Stimulated activated CD8-positive, alpha-beta memory T cell treated with anti-CD3 and anti-CD28 coated beads, Interleukin-4, amount 100 ng/mL, for 24 hours (primary cell): ENCODE data around the gene ELK4.
"Not testable (repeated sequence)": the region's sequence is repeated elsewhere in the genome, so short reads cannot be mapped to it uniquely, and the experiment has no call there.

ENCODE experiments used
- DNase-seq: peaks from one replicate; pipeline ENCODE4 v3.0.0-alpha.2; 2020; ENCODE audit warnings: low read depth

The ELK4 gene

DNA sequence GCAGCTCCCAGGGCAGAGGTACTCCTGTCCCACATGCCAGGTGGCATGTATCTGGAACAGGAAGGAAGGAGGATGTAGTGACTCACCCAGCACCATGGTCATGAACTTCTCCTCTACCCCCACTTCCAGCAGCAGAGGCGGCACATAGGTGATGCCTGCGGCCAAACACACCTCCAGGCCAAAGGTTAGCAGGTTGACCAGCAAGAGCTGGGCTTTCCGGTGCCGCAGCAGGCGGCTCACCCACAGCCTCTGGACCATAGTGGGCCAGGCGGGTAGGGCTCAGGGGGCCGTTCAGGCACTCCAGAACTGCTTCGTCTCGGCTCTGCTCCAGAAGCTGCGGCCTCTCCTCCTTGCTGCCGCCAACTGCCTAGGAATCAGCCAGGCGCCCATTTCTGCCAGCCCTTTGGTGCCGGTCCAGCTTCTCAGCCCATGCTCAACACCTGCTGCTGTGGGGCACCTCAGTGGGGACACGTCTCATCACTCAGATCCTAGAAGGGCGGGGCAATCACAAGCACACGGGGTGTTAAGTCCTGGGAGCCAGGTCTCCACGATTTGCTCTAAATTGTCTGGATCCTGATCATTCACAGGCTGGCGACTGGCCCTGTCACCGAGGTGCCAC lies 32.7 kb upstream of the ELK4 start:
- DNase-seq = no peak

DNA sequence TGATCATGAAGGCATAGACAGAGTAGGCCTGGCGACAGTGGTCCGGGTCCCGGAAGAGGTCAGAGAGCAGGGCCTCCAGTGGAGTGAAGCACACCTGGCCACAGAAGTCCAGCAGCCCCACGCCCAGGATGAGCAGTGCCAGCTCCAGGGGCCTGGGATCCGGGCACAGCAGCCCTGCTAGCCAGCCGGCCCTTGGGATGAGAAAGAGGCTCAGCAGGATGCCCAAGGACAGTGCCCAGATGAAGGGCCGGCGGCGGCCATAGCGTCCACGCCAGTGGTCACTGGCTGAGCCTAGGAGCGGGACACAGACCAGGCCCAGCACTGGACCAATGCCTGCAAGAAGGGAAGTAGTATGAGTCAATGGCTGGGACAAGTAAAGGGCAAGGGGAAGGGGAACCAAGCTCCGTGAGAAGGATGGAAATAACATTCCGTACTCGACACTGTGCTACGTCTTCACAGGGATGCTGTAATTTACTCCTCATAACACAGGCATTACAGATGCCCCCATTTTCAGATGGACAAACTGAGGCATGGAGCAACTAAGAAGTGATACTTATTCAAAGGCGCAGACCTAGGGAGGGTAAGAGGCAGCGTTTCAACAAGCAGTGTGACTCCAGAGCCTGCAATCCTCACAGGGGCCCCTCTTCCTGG lies 31.6 kb upstream of the ELK4 start:
- DNase-seq = no peak

DNA sequence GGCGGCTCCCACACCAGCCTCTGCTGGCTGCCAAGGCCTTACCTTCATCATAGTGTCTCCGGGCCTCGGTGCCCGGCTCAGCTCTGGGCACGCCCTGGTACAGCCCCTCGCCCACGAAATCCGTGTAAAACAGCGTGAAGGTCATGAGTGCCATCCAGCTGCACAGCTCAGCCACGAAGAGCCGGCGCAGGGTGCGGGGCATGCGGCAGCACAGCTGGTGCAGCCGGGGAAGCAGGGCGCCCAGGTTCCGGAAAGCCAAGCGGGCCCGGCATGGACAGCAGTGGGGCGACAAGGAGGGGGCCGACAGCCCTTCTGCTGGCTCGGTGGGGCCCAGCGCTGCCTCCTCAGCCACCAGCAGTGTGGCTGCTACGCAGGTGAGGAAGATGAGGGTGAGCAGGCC lies 31.0 kb upstream of the ELK4 start:
- no peak for DNase-seq

DNA sequence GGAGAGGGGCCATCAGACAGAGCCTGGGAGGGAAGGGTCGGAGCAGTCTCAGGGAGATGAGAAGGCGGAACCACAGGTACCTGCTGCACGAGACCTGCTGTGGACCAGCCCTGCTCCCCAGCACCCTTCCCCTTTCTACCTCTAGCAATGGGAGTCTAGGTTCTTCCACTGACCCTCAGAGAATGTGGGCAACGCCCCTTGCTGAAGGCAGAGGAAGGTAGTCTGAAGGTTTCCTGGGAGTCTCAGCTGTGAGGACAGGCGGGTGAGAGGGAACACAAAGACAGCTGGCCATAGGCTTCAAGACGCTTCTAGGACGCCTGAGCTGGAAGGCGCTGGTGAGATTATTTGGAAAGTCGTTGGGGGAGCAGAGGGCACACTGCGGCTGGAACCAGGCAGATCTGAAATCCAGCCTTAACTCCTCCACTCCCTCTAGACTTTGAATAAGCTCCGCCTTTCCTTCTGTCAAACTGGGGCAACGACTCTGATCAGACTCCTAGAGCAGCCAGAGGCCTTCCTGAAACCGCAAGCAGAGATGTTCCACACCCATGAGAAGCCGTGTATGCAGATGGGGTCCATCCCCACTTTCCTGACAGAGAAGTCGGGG lies 30.4 kb upstream of the ELK4 start:
- no peak for DNase-seq

DNA sequence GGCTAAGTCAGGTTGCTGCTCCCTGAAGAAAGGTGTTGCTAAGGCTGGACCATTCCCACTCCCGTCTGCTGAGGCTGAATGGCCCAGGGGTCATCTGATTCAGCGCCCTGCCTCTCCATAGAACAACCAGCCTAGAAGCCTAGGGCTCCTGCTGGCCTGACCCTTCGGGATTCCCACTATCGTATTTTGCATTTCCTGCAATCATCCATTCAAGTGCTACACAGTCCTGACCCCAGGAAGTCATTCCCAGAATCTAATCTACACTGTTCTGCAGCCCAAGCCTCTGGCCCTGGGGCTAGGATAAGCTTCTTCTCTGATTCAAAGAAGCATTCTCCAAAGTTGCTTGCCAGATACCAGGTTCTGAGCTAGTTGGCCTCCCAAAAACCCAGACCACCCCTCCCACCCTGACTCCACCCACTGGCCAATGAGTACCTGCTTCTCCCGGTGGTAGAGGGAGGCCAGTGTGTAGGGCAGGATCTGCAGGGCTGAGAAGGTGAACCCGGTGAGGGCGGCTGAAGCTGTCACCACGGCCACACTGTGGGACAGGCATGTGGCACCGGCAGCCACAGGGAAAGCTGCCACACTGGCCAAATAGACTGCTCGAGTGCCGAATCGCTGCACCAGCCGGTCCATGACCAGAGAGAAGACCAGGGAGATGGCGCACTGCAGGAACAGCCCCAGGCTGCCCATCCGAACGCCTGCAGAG lies 29.8 kb upstream of the ELK4 start:
- no peak for DNase-seq

DNA sequence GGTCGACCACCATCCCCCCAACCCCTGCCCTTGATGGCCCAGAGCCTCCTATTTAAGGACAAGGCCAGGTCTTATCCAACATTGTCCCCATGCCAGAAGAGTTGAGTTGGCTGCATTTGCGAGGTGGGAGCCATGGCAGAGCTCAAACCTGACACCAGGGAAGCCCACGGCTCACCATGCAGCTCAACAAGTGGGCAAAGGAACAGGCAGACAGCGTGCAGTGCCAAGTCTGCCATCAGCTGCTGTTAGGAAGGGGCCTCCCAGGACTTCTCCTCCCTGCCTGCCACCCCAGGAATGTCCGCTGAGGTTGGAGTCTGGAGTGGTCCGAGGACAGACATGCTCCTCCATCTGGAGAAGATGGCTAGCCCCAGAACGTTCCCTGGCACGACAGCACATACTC lies 28.6 kb upstream of the ELK4 start:
- DNase-seq = no peak

DNA sequence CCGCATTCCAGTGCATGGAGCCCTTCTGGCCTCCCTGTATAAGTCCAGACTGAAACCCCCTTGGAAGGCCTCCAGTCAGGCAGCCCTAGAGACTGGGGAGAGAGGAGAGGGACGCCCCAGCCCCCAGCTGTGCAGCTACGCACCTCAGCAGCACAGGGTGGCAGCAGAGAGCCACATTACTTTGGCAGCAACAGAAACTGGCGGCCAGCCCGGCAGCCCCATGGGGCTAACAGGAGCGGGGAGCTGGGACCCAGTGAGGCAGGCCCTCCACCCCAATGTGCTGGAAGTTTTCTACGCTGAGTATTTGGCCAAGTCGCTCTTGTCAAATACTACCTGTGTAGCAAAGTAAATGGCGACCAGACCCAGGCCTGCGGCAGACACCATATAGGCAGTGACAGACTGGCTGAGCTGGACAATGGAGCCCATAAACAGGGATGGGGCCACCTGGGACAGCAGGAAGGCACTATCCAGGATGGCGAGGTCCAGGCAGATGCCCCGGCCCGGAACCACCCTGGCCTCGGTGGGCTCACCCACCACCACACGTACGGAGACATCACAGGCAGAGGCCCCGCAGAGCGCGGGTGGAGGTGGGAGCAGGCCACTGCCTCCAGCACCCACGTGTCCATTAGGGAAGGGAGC lies 27.3 kb upstream of the ELK4 start:
- peak; percentile 61 for DNase-seq

DNA sequence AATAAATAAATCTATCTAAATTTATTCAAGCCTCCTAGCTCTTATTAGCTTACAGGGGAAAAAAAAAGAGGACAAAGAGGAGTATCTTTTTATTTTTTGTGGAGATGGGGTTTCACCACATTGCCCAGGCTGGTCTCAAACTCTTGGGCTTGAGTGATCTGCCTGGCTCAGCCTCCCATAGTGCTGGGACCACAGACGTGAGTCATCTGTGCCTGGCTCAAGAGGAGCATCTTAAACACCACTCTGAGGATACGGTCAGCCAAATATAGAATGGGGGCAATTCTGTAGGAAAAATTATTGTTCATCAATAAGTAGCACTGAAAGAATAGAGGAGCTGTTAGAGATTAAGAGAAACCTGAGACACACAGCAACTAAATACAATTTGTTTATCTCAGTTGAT lies 24.4 kb upstream of the ELK4 start:
- DNase-seq = no peak

DNA sequence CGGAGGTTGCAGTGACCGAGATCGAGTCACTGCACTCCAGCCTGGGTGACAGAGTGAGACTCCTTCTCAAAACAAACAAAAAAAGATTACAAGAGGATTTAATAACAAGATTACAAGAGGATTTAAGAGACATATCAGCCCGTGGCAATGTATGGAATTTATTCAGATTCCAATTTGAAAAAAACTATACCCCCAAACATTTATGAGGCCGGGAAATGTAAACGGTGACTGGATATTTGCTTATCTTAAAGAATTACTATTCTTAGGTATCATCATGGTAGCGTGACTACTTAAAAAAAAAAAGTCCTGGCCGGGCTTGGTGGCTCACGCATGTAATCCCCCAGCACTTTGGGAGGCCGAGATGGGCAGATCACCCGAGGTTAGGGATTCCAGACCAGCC lies 21.2 kb upstream of the ELK4 start:
- no peak for DNase-seq

DNA sequence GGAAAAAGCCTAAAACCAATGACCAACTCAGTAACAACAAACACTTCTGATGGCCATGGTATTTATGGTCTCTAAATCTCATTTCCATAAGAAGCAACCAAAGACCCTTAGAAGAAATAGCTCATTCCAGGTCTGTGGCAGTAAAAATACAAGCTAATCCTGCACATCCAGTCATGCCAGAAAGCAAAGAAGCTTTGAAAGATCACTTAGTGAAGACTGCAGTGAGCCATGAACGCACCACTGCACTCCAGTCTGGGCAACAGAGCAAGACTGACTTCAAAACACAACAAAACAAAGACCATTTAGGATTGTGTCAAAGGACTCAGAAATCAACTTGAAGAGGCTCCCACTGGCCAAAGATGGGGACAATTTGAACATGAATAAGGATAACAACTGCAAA lies 18.4 kb upstream of the ELK4 start:
- no peak for DNase-seq

DNA sequence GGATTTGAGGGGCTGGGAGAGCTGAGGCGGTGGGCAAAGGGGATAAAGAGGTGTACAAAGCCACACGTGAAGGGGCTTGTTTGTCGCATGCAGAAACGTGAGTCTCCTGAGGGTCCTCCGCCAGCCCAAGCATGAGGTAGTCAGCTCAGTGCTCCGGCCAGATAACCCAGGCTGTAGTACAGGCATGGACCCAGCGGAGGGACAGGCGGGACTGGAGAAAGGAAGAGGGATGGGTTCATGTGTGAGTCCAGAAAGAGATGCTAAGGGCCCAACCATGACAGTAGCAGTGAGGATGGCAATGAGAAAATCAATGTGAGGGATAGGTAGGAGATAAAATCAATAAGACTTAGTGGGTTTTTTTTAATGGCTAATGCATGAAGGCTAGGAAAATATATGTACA lies 13.7 kb upstream of the ELK4 start:
- DNase-seq = no peak

DNA sequence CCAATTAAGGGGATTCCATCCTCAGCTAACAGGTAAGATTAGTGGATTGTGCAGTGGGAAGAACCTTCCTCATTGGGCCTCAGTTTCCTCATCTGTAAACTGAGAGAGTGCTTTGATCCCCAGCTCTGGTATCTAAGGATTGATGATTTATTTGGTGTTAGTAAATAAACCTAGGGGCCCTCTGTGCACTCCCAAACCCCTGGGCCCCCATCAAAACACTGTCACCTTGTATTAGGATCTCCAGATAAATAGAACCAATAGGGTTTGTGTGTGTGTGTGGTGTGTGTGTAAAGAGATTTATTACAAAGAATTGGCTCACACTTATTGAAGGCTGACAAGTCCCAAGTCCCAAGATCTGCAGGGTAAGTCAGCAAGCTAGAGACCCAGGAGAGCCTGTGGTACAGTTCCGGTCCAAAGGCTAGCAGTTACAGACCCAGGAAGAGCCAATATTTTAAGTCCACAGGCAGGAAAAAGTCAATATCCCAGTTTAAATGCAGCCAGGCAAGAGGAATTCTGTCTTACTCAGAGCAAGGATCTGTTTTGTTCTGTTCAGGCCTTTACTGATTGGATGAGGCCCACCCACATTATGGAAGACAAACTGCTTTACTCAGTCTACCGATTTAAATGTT lies 11.0 kb upstream of the ELK4 start:
- DNase-seq = no peak

DNA sequence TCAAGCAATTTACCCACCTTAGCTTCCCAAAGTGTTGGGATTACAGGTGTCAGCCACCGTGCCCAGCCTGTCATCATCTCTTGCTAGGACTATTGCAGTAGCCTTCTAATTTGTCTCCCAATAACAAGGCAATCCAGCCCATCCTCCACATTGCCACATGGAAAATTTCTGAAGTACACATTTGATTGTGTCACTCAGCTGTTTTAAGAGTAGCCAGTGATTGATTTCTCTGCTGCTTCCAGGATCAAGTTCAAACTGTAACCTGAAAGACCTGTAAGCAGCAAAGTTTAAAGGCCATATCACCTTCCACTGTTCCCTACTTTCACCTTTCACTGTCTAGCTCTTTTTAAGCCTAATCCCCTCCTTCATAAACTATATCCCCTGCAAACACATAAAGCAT lies 7.8 kb upstream of the ELK4 start:
- no peak for DNase-seq

DNA sequence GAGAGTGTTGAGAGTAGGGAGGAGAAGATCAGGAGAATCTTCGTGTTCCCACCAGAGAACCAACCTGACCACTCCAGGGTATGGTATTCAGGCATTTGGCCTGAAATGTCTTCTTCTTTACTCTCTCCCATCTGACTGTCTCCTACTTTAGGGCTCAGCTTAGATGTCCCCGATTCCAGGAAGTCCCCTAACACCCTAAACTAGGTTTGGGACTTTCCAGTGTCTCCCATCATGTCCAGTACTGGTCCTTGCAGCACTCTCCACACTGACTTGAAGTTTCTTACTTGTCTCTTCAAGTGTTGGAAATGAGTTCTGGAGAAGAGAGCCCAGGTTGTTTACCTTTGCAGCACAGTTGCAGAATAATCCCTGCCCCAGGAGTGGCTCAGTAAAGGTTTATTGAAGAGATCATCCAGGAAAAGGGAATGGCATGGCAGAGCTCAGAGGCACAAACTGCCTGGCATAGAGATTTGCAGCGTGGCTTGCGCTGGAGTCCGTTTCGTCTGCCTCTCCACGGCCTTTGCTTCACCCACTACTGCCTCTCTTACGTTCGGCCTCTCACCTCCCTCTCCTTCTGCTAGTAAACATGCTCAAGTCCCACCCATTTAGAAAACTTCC lies 6.2 kb upstream of the ELK4 start:
- DNase-seq = no peak

DNA sequence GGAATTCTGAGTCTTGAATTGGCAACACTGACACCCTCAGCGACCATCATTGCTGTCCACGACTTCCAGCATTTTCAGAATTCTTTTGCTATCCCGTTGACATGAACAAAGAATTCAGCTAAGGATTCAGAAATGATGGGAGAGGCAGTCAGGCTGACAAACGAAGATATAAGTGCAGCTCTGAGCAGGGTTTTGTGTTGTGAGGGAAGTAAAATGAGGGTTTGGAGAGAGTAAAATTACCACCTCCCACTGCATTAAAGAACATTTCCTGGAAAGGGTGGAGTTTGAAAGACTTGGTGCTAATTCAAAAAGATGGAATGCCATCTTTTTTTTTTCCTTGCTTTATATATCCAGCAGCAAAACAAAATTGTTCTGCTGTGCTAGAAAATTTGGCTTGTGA lies 4.9 kb upstream of the ELK4 start:
- DNase-seq = no peak

DNA sequence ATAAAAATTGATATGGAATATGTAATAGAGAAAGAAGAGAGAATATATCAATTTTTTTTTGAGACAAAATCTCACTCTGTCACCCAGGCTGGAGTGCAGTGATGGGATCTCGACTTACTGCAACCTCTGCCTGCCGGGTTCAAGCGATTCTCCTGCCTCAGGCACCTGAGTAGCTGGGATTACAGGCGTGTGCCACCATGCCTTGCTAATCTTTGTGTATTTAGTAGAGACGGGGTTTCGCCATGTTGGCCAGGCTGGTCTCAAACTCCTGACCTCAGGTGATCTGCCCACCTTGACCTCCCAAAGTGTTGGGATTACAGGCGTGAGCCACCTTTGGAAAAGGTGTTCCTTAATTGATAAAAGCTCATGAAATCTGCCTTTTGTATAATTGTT lies 4.3 kb upstream of the ELK4 start:
- not testable (repeated sequence) for DNase-seq

DNA sequence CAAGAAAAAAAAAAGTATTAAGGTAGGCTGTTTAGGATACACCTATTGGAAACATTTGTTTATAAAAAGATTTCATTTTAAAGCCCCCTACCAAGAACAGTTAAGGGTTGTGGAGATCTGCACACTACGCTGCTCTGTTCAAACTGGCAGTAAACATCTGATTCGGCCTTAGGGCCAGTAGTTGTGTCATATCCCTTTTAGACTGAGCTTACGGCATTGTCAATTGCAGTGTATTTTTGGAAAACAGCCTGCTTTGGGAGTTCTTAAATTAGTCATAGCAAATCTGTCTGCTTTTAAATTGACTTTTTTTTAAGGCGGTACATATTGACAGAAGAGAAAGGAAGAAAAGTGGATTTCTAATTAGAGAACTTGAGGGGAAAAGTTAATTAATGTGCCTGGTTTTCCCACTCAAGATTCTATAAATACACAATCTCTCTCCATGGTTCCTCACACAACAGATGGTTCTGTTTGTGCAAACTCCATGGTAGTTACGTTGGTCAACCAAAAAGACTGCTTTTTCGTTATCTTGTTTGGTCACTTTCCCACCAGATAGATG lies 1.7 kb upstream of the ELK4 start:
- DNase-seq = no peak

DNA sequence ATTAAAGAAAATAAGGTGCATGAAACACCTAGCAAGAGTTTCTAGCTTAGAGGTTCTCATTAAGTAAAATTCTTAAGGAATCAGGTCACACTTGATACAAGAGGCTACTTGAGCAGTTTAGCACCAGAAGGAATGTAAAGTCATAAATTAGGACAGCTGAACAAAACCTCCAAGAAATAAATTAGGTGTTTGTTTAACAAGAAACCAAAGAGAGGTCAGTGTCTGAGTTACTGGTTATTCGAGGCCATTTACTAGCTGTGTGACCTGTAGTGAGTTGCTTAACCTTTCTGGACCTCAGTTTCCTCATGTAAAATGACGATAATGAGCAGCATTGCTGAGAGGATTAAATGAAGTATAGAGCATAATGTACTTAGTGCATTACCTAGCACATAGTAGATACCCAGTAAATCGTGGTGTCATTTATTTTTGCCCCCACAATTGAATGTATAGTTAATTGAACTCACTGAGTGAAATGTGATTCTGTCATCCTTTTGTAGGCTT lies 908 bp upstream of the ELK4 start:
- DNase-seq = no peak

DNA sequence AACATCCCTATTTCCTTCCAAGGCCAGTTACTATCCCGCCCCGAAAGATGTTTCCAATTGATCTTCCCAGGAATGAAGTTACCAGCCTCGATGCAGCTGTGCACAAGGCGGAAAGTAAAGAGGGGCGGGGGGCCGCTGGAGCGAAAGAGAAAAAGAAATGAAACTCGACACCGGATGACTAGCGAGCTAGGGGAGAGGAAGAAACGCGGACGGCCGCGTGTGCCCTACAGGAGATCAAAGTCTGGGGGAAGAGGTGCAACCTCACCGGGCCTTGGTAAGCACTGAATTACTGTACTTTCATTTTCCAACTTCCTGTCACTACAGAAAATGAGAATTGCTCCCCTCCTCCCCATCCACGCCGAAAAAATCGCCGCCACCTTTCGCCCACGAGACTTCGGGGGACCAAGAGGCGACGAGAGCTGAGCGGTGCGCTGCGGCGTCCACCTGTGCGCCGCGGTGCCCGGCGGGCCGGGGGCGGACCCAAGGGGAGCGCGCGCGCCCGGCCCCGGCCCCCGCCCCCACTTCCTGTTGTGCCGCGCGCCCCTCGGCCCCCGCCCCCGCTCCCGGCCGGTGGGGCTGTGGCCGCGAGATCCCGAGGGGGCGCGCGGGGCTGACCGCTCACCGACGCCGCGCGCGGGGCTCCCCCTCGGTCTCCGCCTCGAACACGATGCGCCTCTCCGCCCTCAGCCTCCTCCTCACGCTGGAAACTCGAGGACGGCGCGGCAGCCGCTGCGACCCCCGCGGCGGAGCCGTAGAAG lies 622 bp downstream of the ELK4 start:
- peak; percentile 69 for DNase-seq

DNA sequence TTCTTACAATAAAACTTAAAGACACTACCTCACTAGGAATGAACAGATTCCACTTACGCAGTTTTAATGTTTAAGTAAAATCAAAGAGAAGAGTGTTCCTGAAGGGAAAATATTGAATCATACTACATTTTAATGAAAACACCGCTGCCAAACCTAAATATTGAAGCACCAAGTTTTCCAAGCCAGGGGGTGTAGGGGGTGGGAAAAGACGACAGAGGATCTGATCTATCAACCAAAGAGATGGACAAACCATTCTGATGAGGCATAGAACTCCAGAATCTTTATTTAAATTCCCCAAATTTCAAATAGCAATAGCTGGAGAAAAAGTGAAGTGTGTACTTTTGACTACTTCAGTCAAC lies 1.2 kb downstream of the ELK4 start:
- DNase-seq = no peak

DNA sequence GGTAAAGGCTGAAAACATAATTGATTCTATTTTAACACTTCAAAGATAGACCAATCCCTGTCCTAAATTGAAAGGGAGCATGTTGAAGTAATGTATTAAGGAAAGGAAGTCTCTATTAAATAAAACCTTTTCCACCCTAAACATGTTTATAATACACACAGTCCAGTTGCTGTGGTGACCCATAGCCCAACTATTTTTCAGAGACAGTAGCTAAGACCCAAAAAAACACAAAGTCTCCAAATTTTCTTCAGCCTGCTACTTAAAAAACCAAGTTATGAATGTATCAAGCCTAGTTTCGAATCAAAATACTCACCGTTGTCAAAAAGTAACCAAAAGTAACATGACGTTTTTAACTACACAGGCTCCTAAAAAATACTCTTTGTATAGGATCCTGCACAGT lies 1.6 kb downstream of the ELK4 start:
- DNase-seq = no peak
